Nephron progenitor cell (in vitro differentiated cells): Measurements from ENCODE around the gene TELO2.

ENCODE experiments used
- DNase-seq: peaks from one replicate; pipeline ENCODE4 v3.0.0; 2021
- H3K27ac Mint-ChIP-seq: 2 replicates; pipeline ENCODE4 v1.8.0; 2021; ENCODE audit warnings: mild to moderate bottlenecking, moderate library complexity, mixed read lengths
- H3K27me3 Mint-ChIP-seq: 2 replicates; pipeline ENCODE4 v1.8.0; 2021; ENCODE audit warnings: mild to moderate bottlenecking, low read depth, mixed read lengths; ENCODE audit not compliant: poor library complexity
- H3K36me3 Mint-ChIP-seq: 2 replicates; pipeline ENCODE4 v1.8.0; 2021; ENCODE audit warnings: low read depth, mixed read lengths
- H3K4me1 Mint-ChIP-seq: 2 replicates; pipeline ENCODE4 v1.8.0; 2021; ENCODE audit warnings: mixed read lengths
- H3K4me3 Mint-ChIP-seq: 2 replicates; pipeline ENCODE4 v1.8.0; 2021; ENCODE audit warnings: mild to moderate bottlenecking, moderate library complexity, mixed read lengths
- H3K9me3 Mint-ChIP-seq: 2 replicates; pipeline ENCODE4 v1.8.0; 2021; ENCODE audit warnings: mild to moderate bottlenecking, moderate library complexity, mixed read lengths
- TF ChIP-seq, protein P1 (sequence below): fragments of 200-600 bp; sonication (generic); IDR thresholded peaks from 2 replicates; pipeline ENCODE4 v1.5.0; 2021; ENCODE audit warnings: antibody characterized with exemption

Gene TELO2

DNA sequence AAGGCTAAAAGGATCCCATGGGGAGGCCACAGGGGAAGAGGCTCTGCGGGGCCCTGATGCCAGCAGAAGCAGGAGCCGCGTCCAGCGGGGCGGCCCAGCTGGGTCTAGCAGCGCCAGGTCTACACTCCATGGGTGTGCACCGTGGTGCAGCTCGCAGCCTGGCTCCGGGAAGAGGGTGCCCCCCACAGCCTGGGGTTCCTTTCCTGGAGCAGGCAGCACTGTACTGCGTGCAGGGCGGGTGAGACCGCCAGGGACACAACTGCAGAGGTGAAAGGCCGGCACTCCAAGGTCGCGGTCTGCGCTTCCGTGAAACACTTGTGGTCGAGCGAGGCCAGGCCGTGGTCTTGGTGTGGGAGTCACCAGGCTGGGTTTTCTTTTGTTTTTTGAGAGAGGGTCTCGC lies 42.3 kb upstream of the TELO2 start:
- Mint-ChIP-seq H3K27ac (no peak overlapping the region), H3K27me3 (no peaks in the 10 kb centered on the region), H3K9me3 (no peaks in the 10 kb centered on the region), H3K4me1 (no peaks in the 10 kb centered on the region), H3K36me3 (peaks cover 4% of the 10 kb centered on the region), H3K4me3 (no peak overlapping the region)
- TF ChIP-seq, protein P1, sequence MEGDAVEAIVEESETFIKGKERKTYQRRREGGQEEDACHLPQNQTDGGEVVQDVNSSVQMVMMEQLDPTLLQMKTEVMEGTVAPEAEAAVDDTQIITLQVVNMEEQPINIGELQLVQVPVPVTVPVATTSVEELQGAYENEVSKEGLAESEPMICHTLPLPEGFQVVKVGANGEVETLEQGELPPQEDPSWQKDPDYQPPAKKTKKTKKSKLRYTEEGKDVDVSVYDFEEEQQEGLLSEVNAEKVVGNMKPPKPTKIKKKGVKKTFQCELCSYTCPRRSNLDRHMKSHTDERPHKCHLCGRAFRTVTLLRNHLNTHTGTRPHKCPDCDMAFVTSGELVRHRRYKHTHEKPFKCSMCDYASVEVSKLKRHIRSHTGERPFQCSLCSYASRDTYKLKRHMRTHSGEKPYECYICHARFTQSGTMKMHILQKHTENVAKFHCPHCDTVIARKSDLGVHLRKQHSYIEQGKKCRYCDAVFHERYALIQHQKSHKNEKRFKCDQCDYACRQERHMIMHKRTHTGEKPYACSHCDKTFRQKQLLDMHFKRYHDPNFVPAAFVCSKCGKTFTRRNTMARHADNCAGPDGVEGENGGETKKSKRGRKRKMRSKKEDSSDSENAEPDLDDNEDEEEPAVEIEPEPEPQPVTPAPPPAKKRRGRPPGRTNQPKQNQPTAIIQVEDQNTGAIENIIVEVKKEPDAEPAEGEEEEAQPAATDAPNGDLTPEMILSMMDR: no peak
- DNase-seq: no peak

DNA sequence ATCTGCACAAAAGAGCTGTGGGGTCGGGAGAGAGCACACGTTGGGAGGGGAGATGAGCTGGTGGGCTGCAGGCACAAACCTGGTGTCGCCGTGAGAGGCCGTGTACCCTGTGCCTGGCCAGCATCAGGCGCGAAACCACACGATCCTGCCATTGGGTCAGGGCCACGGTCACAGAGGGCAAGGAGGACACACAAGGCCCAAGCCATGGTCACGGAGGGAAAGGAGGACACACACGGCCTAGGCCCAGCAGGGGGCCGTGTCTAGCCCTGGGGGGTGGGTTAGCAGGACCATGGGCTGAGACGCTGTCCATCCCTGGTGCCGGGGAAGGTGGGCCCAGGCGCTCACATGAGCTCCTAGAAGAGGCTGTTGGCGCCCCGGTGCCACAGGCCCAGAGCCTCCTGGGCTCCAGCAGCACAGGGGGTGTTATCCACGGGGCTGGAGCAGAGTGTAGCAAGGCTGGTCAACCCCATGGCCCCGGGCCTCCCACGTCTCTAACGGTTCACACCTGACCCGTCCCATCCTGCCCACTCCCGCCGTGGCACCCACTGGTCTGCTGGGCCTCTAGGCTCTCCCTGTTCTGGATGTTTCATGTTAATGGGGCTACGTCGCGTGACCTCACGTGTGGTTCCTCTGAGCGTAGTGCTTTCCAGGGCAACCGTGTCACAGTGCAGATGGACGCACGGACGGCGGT lies 41.3 kb upstream of the TELO2 start:
- Mint-ChIP-seq H3K36me3 (peaks cover 4% of the 10 kb centered on the region), H3K27me3 (no peaks in the 10 kb centered on the region), H3K27ac (peak overlapping the region; percentile 92), H3K9me3 (no peaks in the 10 kb centered on the region), H3K4me3 (no peak overlapping the region), H3K4me1 (no peaks in the 10 kb centered on the region)
- no peak for DNase-seq
- TF ChIP-seq, protein P1: no peak

GRCh38 chr16:1452530-1452929 lies 40.6 kb upstream of the TELO2 start:
- TF ChIP-seq, protein P1: no peak
- H3K4me1 Mint-ChIP-seq: no peaks in the 10 kb centered on the region
- H3K4me3 Mint-ChIP-seq: no peak overlapping the region
- H3K36me3 Mint-ChIP-seq: peaks cover 4% of the 10 kb centered on the region
- no peak overlapping the region for H3K27ac Mint-ChIP-seq
- H3K9me3 Mint-ChIP-seq: no peaks in the 10 kb centered on the region
- no peak for DNase-seq
- no peaks in the 10 kb centered on the region for H3K27me3 Mint-ChIP-seq

DNA sequence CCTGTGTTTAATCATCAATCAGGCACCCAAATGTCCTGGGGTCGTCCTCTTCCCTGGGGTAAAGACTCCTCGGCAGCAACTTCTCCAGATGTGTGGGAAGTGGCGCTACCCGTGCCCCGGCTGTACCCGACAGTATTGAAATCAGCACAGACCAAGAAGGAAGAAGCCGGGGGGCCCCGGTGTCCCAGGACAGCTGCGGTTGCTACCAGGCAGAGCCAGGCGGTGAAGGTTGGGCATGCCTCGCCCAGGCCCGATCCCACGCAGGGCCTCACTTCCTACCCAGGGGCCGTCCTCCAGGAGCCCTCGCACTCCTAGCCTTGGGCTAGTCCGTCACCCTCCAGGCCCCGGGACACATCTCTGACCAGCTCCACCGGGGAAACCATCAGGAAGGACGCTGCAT lies 39.8 kb upstream of the TELO2 start:
- H3K36me3 Mint-ChIP-seq: peaks cover 4% of the 10 kb centered on the region
- no peaks in the 10 kb centered on the region for H3K27me3 Mint-ChIP-seq
- H3K27ac Mint-ChIP-seq: no peak overlapping the region
- no peak overlapping the region for H3K4me3 Mint-ChIP-seq
- H3K9me3 Mint-ChIP-seq: no peaks in the 10 kb centered on the region
- TF ChIP-seq, protein P1: no peak
- DNase-seq: no peak
- no peaks in the 10 kb centered on the region for H3K4me1 Mint-ChIP-seq

DNA sequence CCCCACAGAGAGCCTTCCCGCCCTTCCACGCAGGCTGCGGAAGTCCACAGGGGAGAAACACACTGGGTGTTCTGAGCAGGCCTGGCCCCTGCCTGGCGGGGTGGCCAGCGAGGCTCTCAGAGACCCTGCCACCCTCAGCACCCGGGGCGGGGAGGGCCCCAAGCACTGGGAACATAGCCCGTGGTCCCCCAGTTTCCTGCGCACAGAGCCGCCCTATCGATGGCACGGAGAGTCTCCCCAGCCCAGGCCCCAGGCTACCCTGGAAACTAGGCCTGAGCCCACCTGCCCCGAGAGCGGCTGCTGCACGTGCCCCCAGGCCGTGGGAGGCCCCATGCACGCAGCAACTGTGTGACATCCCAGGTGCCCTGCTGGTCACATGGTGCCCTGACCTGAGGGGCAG lies 38.6 kb upstream of the TELO2 start:
- H3K36me3 Mint-ChIP-seq: peaks cover 4% of the 10 kb centered on the region
- DNase-seq: no peak
- H3K27ac Mint-ChIP-seq: no peak overlapping the region
- no peaks in the 10 kb centered on the region for H3K27me3 Mint-ChIP-seq
- no peaks in the 10 kb centered on the region for H3K9me3 Mint-ChIP-seq
- no peaks in the 10 kb centered on the region for H3K4me1 Mint-ChIP-seq
- TF ChIP-seq, protein P1: no peak
- no peak overlapping the region for H3K4me3 Mint-ChIP-seq
